HepG2 (cell line): Measurements from ENCODE around the gene CNTRL. TPM values are rescaled to one million over a fixed set of nuclear protein-coding genes. Genes with fewer than 3 reads are reported as not detected.

ENCODE experiments used
- AGO2 ChIP-seq: fragments of 200-400 bp; formaldehyde crosslinking; optimal IDR thresholded peaks from 2 replicates; pipeline ENCODE3; 2017; ENCODE audit warnings: mild to moderate bottlenecking, low read depth, low read length, moderate library complexity
- CBX5 ChIP-seq: sonication (generic); formaldehyde crosslinking; IDR thresholded peaks from 2 replicates; pipeline ENCODE4 v1.4.0; 2020; ENCODE audit warnings: missing genetic modification reagents, borderline replicate concordance
- CHD4 ChIP-seq: fragments of 200-600 bp; sonication (generic); IDR thresholded peaks from 2 replicates; pipeline ENCODE4 v1.7.0; 2017; ENCODE audit warnings: mild to moderate bottlenecking, low read length, borderline replicate concordance
- FOXP4 ChIP-seq: sonication (generic); formaldehyde crosslinking; IDR thresholded peaks from 2 replicates; pipeline ENCODE4 v1.4.0; 2020; ENCODE audit warnings: missing genetic modification reagents
- GMEB2 ChIP-seq: IDR thresholded peaks from 2 replicates; pipeline ENCODE4 v1.6.1; 2016; ENCODE audit warnings: missing biosample characterization, missing genetic modification reagents, low read depth
- NKX3-1 ChIP-seq: sonication (generic); formaldehyde crosslinking; IDR thresholded peaks from 2 replicates; pipeline ENCODE4 v1.5.0; 2020; ENCODE audit warnings: missing genetic modification reagents
- PBX3 ChIP-seq: sonication (generic); formaldehyde crosslinking; IDR thresholded peaks from 2 replicates; pipeline ENCODE4 v1.8.1; 2023; ENCODE audit warnings: missing genetic modification reagents, inconsistent platforms, borderline replicate concordance
- RBFOX2 ChIP-seq: fragments of 200-400 bp; formaldehyde crosslinking; IDR thresholded peaks from 2 replicates; pipeline ENCODE4 v1.6.1; 2017; ENCODE audit warnings: low read depth, mild to moderate bottlenecking, low read length
- RNF219 ChIP-seq: sonication (generic); formaldehyde crosslinking; IDR thresholded peaks from 2 replicates; pipeline ENCODE4 v1.5.0; 2020; ENCODE audit warnings: mild to moderate bottlenecking, missing genetic modification reagents
- SNAPC5 ChIP-seq: sonication (generic); formaldehyde crosslinking; IDR thresholded peaks from 2 replicates; pipeline ENCODE4 v1.8.1; 2023; ENCODE audit warnings: mild to moderate bottlenecking, missing genetic modification reagents, borderline replicate concordance
- TFE3 ChIP-seq: IDR thresholded peaks from 2 replicates; pipeline ENCODE4 v1.6.1; 2016
- THAP8 ChIP-seq: sonication (generic); formaldehyde crosslinking; IDR thresholded peaks from 2 replicates; pipeline ENCODE4 v1.5.1; 2020; ENCODE audit warnings: missing genetic modification reagents, mild to moderate bottlenecking, borderline replicate concordance
- ZFP36L1 ChIP-seq: sonication (generic); formaldehyde crosslinking; IDR thresholded peaks from 2 replicates; pipeline ENCODE4 v1.8.0; 2022; ENCODE audit warnings: mild to moderate bottlenecking, missing genetic modification reagents, moderate library complexity
- ZNF260 ChIP-seq: sonication (generic); formaldehyde crosslinking; IDR thresholded peaks from 2 replicates; pipeline ENCODE4 v1.4.0; 2020; ENCODE audit warnings: missing genetic modification reagents, low read depth, mild to moderate bottlenecking, borderline replicate concordance
- ZNF282 ChIP-seq: fragments of 450-650 bp; IDR thresholded peaks from 2 replicates; pipeline ENCODE4 v1.6.1; 2018; ENCODE audit not compliant: partially characterized antibody
- ZNF512 ChIP-seq: sonication (generic); formaldehyde crosslinking; IDR thresholded peaks from 2 replicates; pipeline ENCODE4 v1.4.0; 2020; ENCODE audit warnings: mild to moderate bottlenecking, missing genetic modification reagents
- ZNF720 ChIP-seq: sonication (generic); formaldehyde crosslinking; IDR thresholded peaks from 2 replicates; pipeline ENCODE4 v1.4.0; 2020; ENCODE audit warnings: missing genetic modification reagents
- polyA plus RNA-seq, 8 experiments: library from polyadenylated mRNA; depleted of rRNA in 3 of 8; stranded (reverse) in 7 of 8; unstranded in 1 of 8; fragments of >200 nt; fragmentation: Illumina TruSeq in 4 of 8; extraction: Trizol in 4 of 8; gene quantifications; 2 replicates each; pipeline versions ENCODE4 v1.2.1 to v1.2.3, GENCODE V29; 2011 to 2016; ENCODE audit warnings: low read depth in 4 of 8, missing spikeins in 1 of 8, mixed read lengths in 1 of 8; ENCODE audit not compliant: insufficient read depth in 1 of 8
- total RNA-seq, 5 experiments: library from RNA; depleted of rRNA; stranded (reverse); fragments of >200 nt; fragmentation: Illumina TruSeq; extraction: Trizol; gene quantifications; 2 replicates each; pipeline ENCODE4 v1.2.3, GENCODE V29; 2016; ENCODE audit warnings: low read depth in 1 of 5

Gene CNTRL
- total and polyA plus RNA-seq, 2 of the 13 experiments (the other 11 are each of a cell fraction or from before 2014, with no cell fraction given): 7.5 to 11.8 TPM

- TF ChIP-seq ZNF260 (CRISPR knock-in tag) (no peak), TFE3 (peak; percentile 15; the same call in 1 of the 2 replicates), AGO2 (no peak), NKX3-1 (CRISPR knock-in tag) (no peak), ZNF720 (CRISPR knock-in tag) (no peak), ZNF282 (no peak), RBFOX2 (peak; percentile 79), SNAPC5 (CRISPR knock-in tag) (no peak), PBX3 (CRISPR knock-in tag) (no peak), CHD4 (peak; percentile 49; the same call in 1 of the 2 replicates), ZNF512 (CRISPR knock-in tag) (no peak), ZFP36L1 (no peak), GMEB2 (CRISPR knock-in tag) (no peak), RNF219 (CRISPR knock-in tag) (no peak), FOXP4 (CRISPR knock-in tag) (peak; percentile 37; the same call in 1 of the 2 replicates), CBX5 (CRISPR knock-in tag) (no peak), THAP8 (CRISPR knock-in tag) (no peak)
Measured at GRCh38 chr9:121201738-121202533, 127.2 kb downstream of the CNTRL start, which contains the start of gene RAB14 (continued).
